GM12878 (cell line): ENCODE measurements around the gene CETN1. TPM values are rescaled to one million over a fixed set of nuclear protein-coding genes. Genes with fewer than 3 reads are reported as not detected.

Experiments
- ATAC-seq: fragments of 200-7000 bp; cut with Tn5 transposase; 3 replicates; pipeline ENCODE4 v1.9.1; 2020; ENCODE audit warnings: mild to moderate bottlenecking, moderate library complexity
- BruUV-seq: library from RNA; stranded (reverse); fragments of 400-500 nt; replicated peaks from 2 replicates; lab custom pipeline; 2021; lab: Mats Ljungman, UMichigan
- CTCF ChIA-PET: fragments of 300-600 bp; sonication (Branson Sonifier 250); formaldehyde crosslinking; extraction: SDS; loops from one replicate; lab custom pipeline; 2021; ENCODE audit warnings: inconsistent platforms; lab: Yijun Ruan, JAX
- POLR2A ChIA-PET: fragments of 350-600 bp; formaldehyde crosslinking; extraction: SDS; loops from one replicate; lab custom pipeline; 2021; ENCODE audit warnings: inconsistent platforms; lab: Charles Lee
- RAD21 ChIA-PET: fragments of 300-600 bp; sonication (Branson Sonifier 250); formaldehyde crosslinking; loops from one replicate; lab custom pipeline; 2023; ENCODE audit warnings: antibody characterized with exemption; ENCODE audit not compliant: unreplicated experiment; lab: Charles Lee
- SMC1A ChIA-PET: fragments of 300-600 bp; sonication (Branson Sonifier 250); formaldehyde crosslinking; loops from one replicate; lab custom pipeline; 2023; ENCODE audit not compliant: unreplicated experiment, uncharacterized antibody; lab: Charles Lee
- DNase-seq: peaks from one replicate; pipeline ENCODE4 v3.0.0-alpha.2; 2011; ENCODE audit warnings: low read depth, low spot score
- FAIRE-seq: peaks from 3 replicates; lab custom pipeline; 2011; peaks lifted over from hg19 to GRCh38; lab: Jason Lieb, UNC
- H2AFZ ChIP-seq: 2 replicates; pipeline ENCODE4 v1.6.0; 2011; ENCODE audit warnings: low read depth, low read length, control low read depth; ENCODE audit not compliant: control insufficient read depth
- H3K27ac ChIP-seq: 2 replicates; pipeline ENCODE4 v1.5.1; 2011; ENCODE audit warnings: control low read depth; ENCODE audit not compliant: control insufficient read depth, insufficient read depth
- H3K27me3 ChIP-seq, 2 experiments: replicated peaks in 1 of 2; 2 replicates each; pipeline versions ENCODE4 v1.6.0 to v1.6.1; 2011; ENCODE audit warnings: low read length in 1 of 2; ENCODE audit not compliant: control insufficient read depth in 2 of 2, insufficient read depth in 2 of 2
- H3K36me3 ChIP-seq, 2 experiments: 2 replicates each; pipeline ENCODE4 v1.5.1; 2011; ENCODE audit warnings: low read length in 1 of 2; ENCODE audit not compliant: control insufficient read depth in 2 of 2, insufficient read depth in 2 of 2
- H3K4me1 ChIP-seq: 2 replicates; pipeline ENCODE4 v1.6.1; 2011; ENCODE audit warnings: mild to moderate bottlenecking, low read length, moderate library complexity, mixed read lengths; ENCODE audit not compliant: control insufficient read depth, insufficient read depth
- H3K4me2 ChIP-seq: 2 replicates; pipeline ENCODE4 v1.6.0; 2011; ENCODE audit warnings: control low read depth; ENCODE audit not compliant: control insufficient read depth, insufficient read depth
- H3K4me3 ChIP-seq: fragments of 200-600 bp; sonication (generic); 2 replicates; pipeline ENCODE4 v1.5.1; 2016
- H3K79me2 ChIP-seq: 2 replicates; pipeline ENCODE4 v1.6.0; 2011; ENCODE audit warnings: low read length; ENCODE audit not compliant: control insufficient read depth, insufficient read depth
- H3K9ac ChIP-seq: 2 replicates; pipeline ENCODE4 v1.8.0; 2011; ENCODE audit warnings: low read length, control low read depth, mixed read lengths; ENCODE audit not compliant: control insufficient read depth, insufficient read depth
- H3K9me3 ChIP-seq: replicated peaks from 3 replicates; pipeline ENCODE4 v1.5.1; 2011; ENCODE audit warnings: mild to moderate bottlenecking, low read length; ENCODE audit not compliant: control insufficient read depth, insufficient read depth
- H4K20me1 ChIP-seq: 2 replicates; pipeline ENCODE4 v1.6.0; 2011; ENCODE audit not compliant: control insufficient read depth, insufficient read depth
- ATF7 ChIP-seq: fragments of 450-650 bp; IDR thresholded peaks from 2 replicates; pipeline ENCODE4 v1.6.1; 2016; ENCODE audit warnings: low read depth, mild to moderate bottlenecking
- CBX3 ChIP-seq: fragments of 200-600 bp; sonication (generic); IDR thresholded peaks from 2 replicates; pipeline ENCODE4 v1.6.1; 2016; ENCODE audit warnings: low read depth, borderline replicate concordance
- CHD1 ChIP-seq: IDR thresholded peaks from 2 replicates; pipeline ENCODE4 v1.6.1; 2012; ENCODE audit warnings: low read depth, low read length, improper control_type of control experiment
- HDGF ChIP-seq: fragments of 450-650 bp; IDR thresholded peaks from 2 replicates; pipeline ENCODE4 v1.6.1; 2016; ENCODE audit warnings: antibody characterized with exemption
- NKRF ChIP-seq: fragments of 450-650 bp; conservative IDR thresholded peaks from 2 replicates; pipeline ENCODE4 v1.6.1; 2017; ENCODE audit warnings: mild to moderate bottlenecking, moderate library complexity
- RELB ChIP-seq: fragments of 450-650 bp; IDR thresholded peaks from 2 replicates; pipeline ENCODE4 v1.6.1; 2017; ENCODE audit warnings: low read depth, mild to moderate bottlenecking, moderate library complexity
- YY1 ChIP-seq: IDR thresholded peaks from 2 replicates; pipeline ENCODE4 v1.6.1; 2011; ENCODE audit warnings: low read depth, mild to moderate bottlenecking, low read length
- ZZZ3 ChIP-seq: IDR thresholded peaks from 2 replicates; pipeline ENCODE4 v1.6.1; 2011; ENCODE audit warnings: low read depth; ENCODE audit not compliant: control insufficient read depth, insufficient read length
- WGBS: methylation state at CpG from one replicate; pipeline ENCODE4 v1.1.6; 2016; ENCODE audit warnings: low lambda C conversion rate; ENCODE audit not compliant: insufficient replicate concordance, insufficient coverage; ENCODE audit errors: missing lambda C conversion rate; 5-methylcytosine and 5-hydroxymethylcytosine counted together
- in situ Hi-C: fragments of 300-500 bp; cut with MboI; formaldehyde crosslinking; loops from 9 replicates; pipeline ENCODE4 v1.14.3; 2018; ENCODE audit warnings: mixed read lengths
- intact Hi-C: fragments of 100-400 bp; cut with micrococcal nuclease; formaldehyde crosslinking; loops from one replicate; pipeline ENCODE4 v1.14.2; 2022; ENCODE audit not compliant: unreplicated experiment
- polyA plus RNA-seq, 11 experiments: library from polyadenylated mRNA; depleted of rRNA in 4 of 11; unstranded in 6 of 11; stranded (reverse) in 5 of 11; fragments of >200 nt; fragmentation: Nextera tagmentation in 4 of 11; fragmentation: Illumina TruSeq in 1 of 11; extraction: Ambion mirVana in 4 of 11; extraction: Trizol in 1 of 11; gene quantifications; 1 replicate in 1 of 11; 2 replicates in 10 of 11; pipeline versions ENCODE4 v1.2.1 to v1.2.3, GENCODE V29; 2011 to 2016; ENCODE audit warnings: inconsistent platforms in 2 of 11, missing spikeins in 2 of 11, low read depth in 1 of 11
- total RNA-seq, 4 experiments: library from RNA; depleted of rRNA in 3 of 4; stranded (reverse); fragments of >200 nt in 3 of 4; fragmentation: Illumina TruSeq in 1 of 4; extraction: Trizol in 1 of 4; gene quantifications; 2 replicates each; pipeline versions ENCODE4 v1.2.1 to v1.2.3, GENCODE V29; 2013 to 2021

The CETN1 gene
- total and polyA plus RNA-seq, 10 of the 15 experiments (the other 5 are each of a cell fraction or from before 2014, with no cell fraction given): not detected

GRCh38 chr18:549967-550366 is 30.2 kb upstream of the CETN1 start (continued):
- TF ChIP-seq NKRF: no peak
- no peak for TF ChIP-seq HDGF

- Histone ChIP-seq H3K4me1 (no peaks in the 10 kb centered on the region), H4K20me1 (no peaks in the 10 kb centered on the region), H3K9ac (no peak overlapping the region), H3K36me3 (no peaks in the 10 kb centered on the region), H3K4me3 (no peak overlapping the region), H3K79me2 (no peaks in the 10 kb centered on the region), H3K4me2 (no peak overlapping the region), H3K9me3 (no peaks in the 10 kb centered on the region), H2AFZ (no peak overlapping the region), H3K27ac (no peak overlapping the region), H3K27me3 (no peaks in the 10 kb centered on the region)
- ChIA-PET RAD21 (no interaction called here), CTCF (no interaction called here), SMC1A (interaction anchor here (0.8 to 1.3 kb wide), 3 partner anchors 17 to 26 kb away, joined by 3 to 4 read pairs (median 4); no protein-coding TSS in a partner anchor), POLR2A (no interaction called here)
- in situ Hi-C loops: no loop called here
- ATAC-seq (peak; percentile 96), DNase-seq (peak; percentile 20), FAIRE-seq (no peak)
- no peak for TF ChIP-seq ZZZ3
- TF ChIP-seq ATF7: no peak
- TF ChIP-seq RELB: 0 out of 2 replicates have a peak, but pooled peaks have one; percentile 16
- TF ChIP-seq YY1: no peak
- TF ChIP-seq CHD1: no peak
- no peak for TF ChIP-seq CBX3
- intact Hi-C loops: no loop called here
- BruUV-seq: no TSS peak
- 24% methylated on average over 4 of the region's 4 CpGs for WGBS
These were observed 28.6 kb upstream of the CETN1 start for GRCh38 chr18:551404-552061.
